DMS53 treated with DMSO at 0.1 percent for 48 hours (cell line): ENCODE measurements around the gene TRAPPC4.
"Not testable (repeated sequence)": the region's sequence is repeated elsewhere in the genome, so short reads cannot be mapped to it uniquely, and the experiment has no call there.

Experiments
- DNase-seq: peaks from one replicate; lab custom pipeline; 2025; ENCODE audit not compliant: unreplicated experiment; lab: John Stamatoyannopoulos, UW

Gene TRAPPC4

GRCh38 chr11:119018074-119018938 is at the start of gene TRAPPC4, which contains the start of gene RPS25:
TRAPPC4 (plus strand) TSS chr11:119018766; CDS start chr11:119018796, 30 bp downstream.
RPS25 (minus strand) TSS chr11:119018343; CDS start chr11:119018284, 59 bp downstream.
- peak; percentile 96 for DNase-seq

GRCh38 chr11:118969508-118969907 is 49.1 kb upstream of the TRAPPC4 start:
- not testable (repeated sequence) for DNase-seq

GRCh38 chr11:118971646-118972045 is 46.9 kb upstream of the TRAPPC4 start, which contains the start of gene FOXR1:
FOXR1 (plus strand) TSS chr11:118971761; CDS start chr11:118971932, 171 bp downstream.
- no peak for DNase-seq

GRCh38 chr11:118973985-118974384 is 44.6 kb upstream of the TRAPPC4 start:
- no peak for DNase-seq

GRCh38 chr11:118975771-118976709 is 42.5 kb upstream of the TRAPPC4 start:
- DNase-seq, result peak; percentile 25

- no peak for DNase-seq
Observed at GRCh38 chr11:118979434-118979833, 39.1 kb upstream of the TRAPPC4 start.

- DNase-seq, result no peak
Observed at GRCh38 chr11:118980191-118980881, 38.2 kb upstream of the TRAPPC4 start.

- DNase-seq, result not testable (repeated sequence)
Observed at GRCh38 chr11:118984337-118984736, 34.2 kb upstream of the TRAPPC4 start.

- no peak for DNase-seq
Observed at GRCh38 chr11:118984825-118985224, 33.7 kb upstream of the TRAPPC4 start.

GRCh38 chr11:118988280-118988679 is 30.3 kb upstream of the TRAPPC4 start:
- no peak for DNase-seq

GRCh38 chr11:118991486-118992038 is 27.0 kb upstream of the TRAPPC4 start:
- not testable (repeated sequence) for DNase-seq

- no peak for DNase-seq
Observed at GRCh38 chr11:118996926-118997626, 21.5 kb upstream of the TRAPPC4 start.

- peak; percentile 91 for DNase-seq
Observed at GRCh38 chr11:118997627-118998387, 20.8 kb upstream of the TRAPPC4 start, which contains the start of gene CENATAC. CENATAC (plus strand) TSS chr11:118998138; CDS start chr11:118998198, 60 bp downstream.

- DNase-seq, result no peak
Observed at GRCh38 chr11:118998388-118998717, 20.2 kb upstream of the TRAPPC4 start.

GRCh38 chr11:118998822-118999221 is 19.7 kb upstream of the TRAPPC4 start:
- peak; percentile 32 for DNase-seq

- no peak for DNase-seq
Observed at GRCh38 chr11:119000906-119001305, 17.7 kb upstream of the TRAPPC4 start.

- no peak for DNase-seq
Observed at GRCh38 chr11:119006656-119007055, 11.9 kb upstream of the TRAPPC4 start.

- DNase-seq, result no peak
Observed at GRCh38 chr11:119011476-119012053, 7.0 kb upstream of the TRAPPC4 start.
